ENCODE results near the gene DUSP8. TPM values are rescaled to one million over a fixed set of nuclear protein-coding genes. Genes with fewer than 3 reads are reported as not detected.

DUSP8 gene
- total RNA-seq, 1 experiment from 2014 or later: 2.6 TPM

- Histone ChIP-seq H3F3A (ENCODE audit: insufficient read depth, low read depth) (no peaks in the 10 kb centered on the region), H3K27ac (no peak overlapping the region), H3K27me3 (ENCODE audit: insufficient read depth, low read depth) (no peaks in the 10 kb centered on the region), H3K4me2 (no peak overlapping the region), H3K79me2 (ENCODE audit: low read depth) (no peaks in the 10 kb centered on the region), H3K4me3 (no peak overlapping the region), H3K9me2 (ENCODE audit: insufficient read depth) (no peaks in the 10 kb centered on the region), H3K4me1 (replicated peaks; ENCODE audit: insufficient read depth) (no peaks in the 10 kb centered on the region), H3K9me3 (ENCODE audit: insufficient read depth, low read depth) (no peaks in the 10 kb centered on the region), H2AFZ (no peak overlapping the region), H4K20me1 (ENCODE audit: insufficient read depth) (peaks cover 28% of the 10 kb centered on the region), H3K36me3 (ENCODE audit: low read depth) (no peaks in the 10 kb centered on the region)
- CTCF ChIA-PET: interaction anchor here (0.6 kb wide), 1 partner anchor 366 kb away, joined by 4 read pairs; no protein-coding TSS in a partner anchor
- no TSS peak for BruUV-seq (replicated peaks)
- no peak for TF ChIP-seq EZH2 (IDR thresholded peaks at IDR 0.05; ENCODE audit: low read depth)
- TF ChIP-seq, protein P1, sequence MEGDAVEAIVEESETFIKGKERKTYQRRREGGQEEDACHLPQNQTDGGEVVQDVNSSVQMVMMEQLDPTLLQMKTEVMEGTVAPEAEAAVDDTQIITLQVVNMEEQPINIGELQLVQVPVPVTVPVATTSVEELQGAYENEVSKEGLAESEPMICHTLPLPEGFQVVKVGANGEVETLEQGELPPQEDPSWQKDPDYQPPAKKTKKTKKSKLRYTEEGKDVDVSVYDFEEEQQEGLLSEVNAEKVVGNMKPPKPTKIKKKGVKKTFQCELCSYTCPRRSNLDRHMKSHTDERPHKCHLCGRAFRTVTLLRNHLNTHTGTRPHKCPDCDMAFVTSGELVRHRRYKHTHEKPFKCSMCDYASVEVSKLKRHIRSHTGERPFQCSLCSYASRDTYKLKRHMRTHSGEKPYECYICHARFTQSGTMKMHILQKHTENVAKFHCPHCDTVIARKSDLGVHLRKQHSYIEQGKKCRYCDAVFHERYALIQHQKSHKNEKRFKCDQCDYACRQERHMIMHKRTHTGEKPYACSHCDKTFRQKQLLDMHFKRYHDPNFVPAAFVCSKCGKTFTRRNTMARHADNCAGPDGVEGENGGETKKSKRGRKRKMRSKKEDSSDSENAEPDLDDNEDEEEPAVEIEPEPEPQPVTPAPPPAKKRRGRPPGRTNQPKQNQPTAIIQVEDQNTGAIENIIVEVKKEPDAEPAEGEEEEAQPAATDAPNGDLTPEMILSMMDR (conservative IDR thresholded peaks at IDR 0.05): no peak
- POLR2A ChIA-PET (ENCODE audit: unreplicated experiment): no interaction called here
- no peak for DNase-seq
- intact Hi-C loops (cut with micrococcal nuclease; ENCODE audit: unreplicated experiment): no loop called here
These were observed 65.1 kb downstream of the DUSP8 start for GRCh38 chr11:1506981-1507380.

GRCh38 chr11:1505480-1505879 lies 66.6 kb downstream of the DUSP8 start:
- H3K79me2 ChIP-seq (ENCODE audit: low read depth): no peaks in the 10 kb centered on the region

GRCh38 chr11:1504581-1505290 lies 67.3 kb downstream of the DUSP8 start:
- no peak for TF ChIP-seq EZH2 (IDR thresholded peaks at IDR 0.05; ENCODE audit: low read depth)
- TF ChIP-seq, protein P1 (conservative IDR thresholded peaks at IDR 0.05): no peak
- DNase-seq: no peak
- Histone ChIP-seq H3F3A (ENCODE audit: insufficient read depth, low read depth) (no peaks in the 10 kb centered on the region), H3K9me3 (ENCODE audit: insufficient read depth, low read depth) (no peaks in the 10 kb centered on the region), H3K4me1 (replicated peaks; ENCODE audit: insufficient read depth) (no peaks in the 10 kb centered on the region), H3K27me3 (ENCODE audit: insufficient read depth, low read depth) (no peaks in the 10 kb centered on the region), H3K27ac (no peak overlapping the region), H3K4me2 (no peak overlapping the region), H2AFZ (no peak overlapping the region), H3K36me3 (ENCODE audit: low read depth) (no peaks in the 10 kb centered on the region), H3K79me2 (ENCODE audit: low read depth) (no peaks in the 10 kb centered on the region), H4K20me1 (ENCODE audit: insufficient read depth) (peaks cover 16% of the 10 kb centered on the region; the same call in 1 of the 2 replicates), H3K9me2 (ENCODE audit: insufficient read depth) (no peaks in the 10 kb centered on the region), H3K4me3 (no peak overlapping the region)
- no TSS peak for BruUV-seq (replicated peaks)
- ChIA-PET POLR2A (ENCODE audit: unreplicated experiment) (no interaction called here), CTCF (no interaction called here)
- intact Hi-C loops (cut with micrococcal nuclease; ENCODE audit: unreplicated experiment): no loop called here

More at GRCh38 chr11:1505480-1505879, 66.6 kb downstream of the DUSP8 start:
- no peaks in the 10 kb centered on the region for H3F3A ChIP-seq (ENCODE audit: insufficient read depth, low read depth)
- BruUV-seq (replicated peaks): no TSS peak
- no peaks in the 10 kb centered on the region for H3K36me3 ChIP-seq (ENCODE audit: low read depth)
- ChIA-PET CTCF (no interaction called here), POLR2A (ENCODE audit: unreplicated experiment) (no interaction called here)
- TF ChIP-seq EZH2 (IDR thresholded peaks at IDR 0.05; ENCODE audit: low read depth): no peak
- TF ChIP-seq, protein P1 (conservative IDR thresholded peaks at IDR 0.05): no peak
- intact Hi-C loops (cut with micrococcal nuclease; ENCODE audit: unreplicated experiment): no loop called here
- peaks cover 16% of the 10 kb centered on the region; the same call in 1 of the 2 replicates for H4K20me1 ChIP-seq (ENCODE audit: insufficient read depth)
- H3K9me2 ChIP-seq (ENCODE audit: insufficient read depth): no peaks in the 10 kb centered on the region
- H2AFZ ChIP-seq: no peak overlapping the region
- no peaks in the 10 kb centered on the region for H3K4me1 ChIP-seq (replicated peaks; ENCODE audit: insufficient read depth)
- no peaks in the 10 kb centered on the region for H3K9me3 ChIP-seq (ENCODE audit: insufficient read depth, low read depth)
- H3K27me3 ChIP-seq (ENCODE audit: insufficient read depth, low read depth): no peaks in the 10 kb centered on the region
- H3K27ac ChIP-seq: no peak overlapping the region
- no peak for DNase-seq
- no peak overlapping the region for H3K4me3 ChIP-seq
- no peak overlapping the region for H3K4me2 ChIP-seq
